SH-SY5Y (cell line): ENCODE data around the gene MCRS1.

Experiments
- GATA2 ChIP-seq: IDR thresholded peaks from 2 replicates; pipeline ENCODE4 v1.6.1; 2011; ENCODE audit warnings: mild to moderate bottlenecking, low read depth, low read length
- GATA3 ChIP-seq: IDR thresholded peaks from 2 replicates; pipeline ENCODE4 v1.6.1; 2011; ENCODE audit warnings: low read depth, mild to moderate bottlenecking, low read length, moderate library complexity

MCRS1 gene

GRCh38 chr12:49541911-49542505 is 25.9 kb downstream of the MCRS1 start:
- no peak for TF ChIP-seq GATA2

- TF ChIP-seq GATA2 (no peak), GATA3 (no peak)
Observed at GRCh38 chr12:49541140-49541861, 26.6 kb downstream of the MCRS1 start.

- TF ChIP-seq GATA3 (no peak), GATA2 (no peak)
Observed at GRCh38 chr12:49540229-49541139, 27.5 kb downstream of the MCRS1 start.

GRCh38 chr12:49539406-49540228 is 28.3 kb downstream of the MCRS1 start:
- no peak; the same call in 1 of the 2 replicates for TF ChIP-seq GATA2
- no peak for TF ChIP-seq GATA3

GRCh38 chr12:49538510-49539403 is 29.2 kb downstream of the MCRS1 start, which contains the start of gene KCNH3:
Gene KCNH3 (plus strand): TSS chr12:49539030. CDS start chr12:49539417, 387 bp downstream.
- TF ChIP-seq GATA3: no peak
- TF ChIP-seq GATA2: no peak

GRCh38 chr12:49537752-49538509 is 30.0 kb downstream of the MCRS1 start:
- TF ChIP-seq GATA2: no peak
- no peak for TF ChIP-seq GATA3

GRCh38 chr12:49537231-49537751 is 30.7 kb downstream of the MCRS1 start:
- TF ChIP-seq GATA2 (no peak), GATA3 (no peak)

- no peak for TF ChIP-seq GATA2
- TF ChIP-seq GATA3: no peak
Observed at GRCh38 chr12:49536526-49537071, 31.3 kb downstream of the MCRS1 start.

GRCh38 chr12:49535921-49536525 is 31.9 kb downstream of the MCRS1 start:
- TF ChIP-seq GATA3: no peak
- TF ChIP-seq GATA2: no peak

- TF ChIP-seq GATA3 (no peak), GATA2 (no peak)
Observed at GRCh38 chr12:49534731-49535278, 33.1 kb downstream of the MCRS1 start.

GRCh38 chr12:49533331-49533730 is 34.6 kb downstream of the MCRS1 start:
- no peak for TF ChIP-seq GATA2
- no peak for TF ChIP-seq GATA3
